AG09309 (cell line): ENCODE data around the gene ITGAL.

ENCODE experiments used
- DNase-seq: peaks from one replicate; pipeline ENCODE4 v3.0.0-alpha.2; 2010; ENCODE audit warnings: low read depth
- H3K4me3 ChIP-seq: 2 replicates; pipeline ENCODE4 v1.5.1; 2011; ENCODE audit warnings: mild to moderate bottlenecking, low read depth, low read length, moderate library complexity; ENCODE audit not compliant: control insufficient read depth
- TF ChIP-seq, protein P1 (sequence below): IDR thresholded peaks from 2 replicates; pipeline ENCODE4 v1.5.1; 2011; ENCODE audit warnings: mild to moderate bottlenecking, low read depth, low read length, inconsistent platforms; ENCODE audit not compliant: insufficient read depth, control insufficient read depth; ENCODE audit errors: missing control alignments

ITGAL gene

DNA sequence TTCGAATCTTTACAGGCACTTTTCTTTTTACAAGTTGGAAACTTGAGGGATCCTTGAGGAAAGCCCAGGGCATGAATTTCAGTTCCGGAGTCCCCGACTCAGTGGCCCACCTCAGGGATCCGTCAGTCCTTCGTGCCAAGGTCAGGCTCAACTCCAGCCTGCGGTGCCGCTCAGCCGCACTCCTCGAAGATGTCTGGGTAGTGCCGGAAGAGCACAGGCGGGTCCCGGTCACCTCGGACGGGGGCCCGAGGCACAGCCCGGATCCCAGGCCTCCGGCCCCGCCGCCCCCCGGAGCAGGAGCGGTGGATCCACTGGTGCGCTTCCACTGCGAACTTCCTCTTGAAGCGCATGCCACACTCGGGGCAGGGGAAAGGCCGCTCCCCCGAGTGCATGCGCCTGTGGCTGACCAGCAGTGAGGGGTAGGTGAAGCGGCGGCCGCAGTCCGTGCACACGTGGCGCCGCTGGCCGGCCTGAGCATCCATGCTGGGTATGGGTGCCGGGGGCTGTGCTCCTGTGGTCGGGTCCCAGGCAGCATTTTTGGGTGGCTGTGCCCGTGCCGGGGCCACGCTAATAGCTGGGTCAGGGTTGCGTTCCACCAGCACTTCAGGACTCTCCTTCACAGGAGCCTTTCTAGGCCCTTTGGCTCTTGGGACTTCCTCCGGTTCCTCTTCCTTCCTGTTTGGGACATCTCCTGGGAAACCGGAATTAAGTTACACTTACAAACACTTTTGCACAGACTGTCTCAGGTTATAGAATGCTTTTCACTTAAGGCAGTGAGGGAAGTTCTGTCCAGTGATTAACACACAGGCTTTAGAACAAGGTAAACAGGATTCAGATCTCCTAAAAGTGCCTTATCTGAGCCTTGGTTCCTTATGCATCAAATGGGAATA lies 97.4 kb downstream of the ITGAL start:
- H3K4me3 ChIP-seq: no peak overlapping the region
- DNase-seq: no peak
- TF ChIP-seq, protein P1, sequence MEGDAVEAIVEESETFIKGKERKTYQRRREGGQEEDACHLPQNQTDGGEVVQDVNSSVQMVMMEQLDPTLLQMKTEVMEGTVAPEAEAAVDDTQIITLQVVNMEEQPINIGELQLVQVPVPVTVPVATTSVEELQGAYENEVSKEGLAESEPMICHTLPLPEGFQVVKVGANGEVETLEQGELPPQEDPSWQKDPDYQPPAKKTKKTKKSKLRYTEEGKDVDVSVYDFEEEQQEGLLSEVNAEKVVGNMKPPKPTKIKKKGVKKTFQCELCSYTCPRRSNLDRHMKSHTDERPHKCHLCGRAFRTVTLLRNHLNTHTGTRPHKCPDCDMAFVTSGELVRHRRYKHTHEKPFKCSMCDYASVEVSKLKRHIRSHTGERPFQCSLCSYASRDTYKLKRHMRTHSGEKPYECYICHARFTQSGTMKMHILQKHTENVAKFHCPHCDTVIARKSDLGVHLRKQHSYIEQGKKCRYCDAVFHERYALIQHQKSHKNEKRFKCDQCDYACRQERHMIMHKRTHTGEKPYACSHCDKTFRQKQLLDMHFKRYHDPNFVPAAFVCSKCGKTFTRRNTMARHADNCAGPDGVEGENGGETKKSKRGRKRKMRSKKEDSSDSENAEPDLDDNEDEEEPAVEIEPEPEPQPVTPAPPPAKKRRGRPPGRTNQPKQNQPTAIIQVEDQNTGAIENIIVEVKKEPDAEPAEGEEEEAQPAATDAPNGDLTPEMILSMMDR: no peak

DNA sequence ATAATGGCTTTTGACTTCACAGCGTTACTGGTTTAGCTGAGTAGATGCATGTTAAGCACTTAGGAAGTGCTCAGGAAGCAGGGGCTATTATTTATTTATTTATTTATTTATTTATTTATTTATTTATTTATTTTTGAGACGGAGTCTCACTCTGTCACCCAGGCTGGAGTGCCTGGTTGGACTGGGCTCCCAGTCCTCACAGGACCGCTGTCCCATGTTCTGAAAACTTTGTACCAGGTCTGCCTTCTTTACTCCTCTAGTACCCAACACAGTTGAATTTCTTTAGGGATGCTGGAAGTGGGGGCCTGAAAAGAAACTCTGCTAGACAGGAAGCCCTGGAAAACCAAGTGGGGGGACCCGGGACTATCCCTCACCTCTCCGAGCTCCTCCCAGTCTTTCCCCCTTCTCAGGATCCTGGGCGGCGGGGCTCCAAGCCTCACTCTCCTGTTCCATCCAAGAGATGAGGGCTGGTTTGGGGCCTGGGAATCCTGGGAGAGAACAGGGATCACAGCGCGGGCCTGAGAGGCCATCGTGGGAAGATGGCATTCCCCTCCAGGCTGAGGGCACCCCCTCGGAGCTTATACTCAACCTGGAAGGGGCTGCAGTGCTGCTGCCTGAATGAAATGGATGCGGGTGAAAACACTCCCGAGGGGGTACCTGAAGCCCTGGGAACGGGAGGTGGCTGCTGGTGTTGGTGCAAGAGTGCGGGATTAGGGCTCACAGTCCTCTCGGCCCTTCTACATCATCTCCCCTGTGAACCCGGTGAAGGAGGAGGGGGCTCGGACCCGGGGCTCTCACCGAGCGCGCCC lies 98.3 kb downstream of the ITGAL start:
- peak overlapping the region; percentile 67 for H3K4me3 ChIP-seq
- TF ChIP-seq, protein P1: no peak
- DNase-seq: no peak

DNA sequence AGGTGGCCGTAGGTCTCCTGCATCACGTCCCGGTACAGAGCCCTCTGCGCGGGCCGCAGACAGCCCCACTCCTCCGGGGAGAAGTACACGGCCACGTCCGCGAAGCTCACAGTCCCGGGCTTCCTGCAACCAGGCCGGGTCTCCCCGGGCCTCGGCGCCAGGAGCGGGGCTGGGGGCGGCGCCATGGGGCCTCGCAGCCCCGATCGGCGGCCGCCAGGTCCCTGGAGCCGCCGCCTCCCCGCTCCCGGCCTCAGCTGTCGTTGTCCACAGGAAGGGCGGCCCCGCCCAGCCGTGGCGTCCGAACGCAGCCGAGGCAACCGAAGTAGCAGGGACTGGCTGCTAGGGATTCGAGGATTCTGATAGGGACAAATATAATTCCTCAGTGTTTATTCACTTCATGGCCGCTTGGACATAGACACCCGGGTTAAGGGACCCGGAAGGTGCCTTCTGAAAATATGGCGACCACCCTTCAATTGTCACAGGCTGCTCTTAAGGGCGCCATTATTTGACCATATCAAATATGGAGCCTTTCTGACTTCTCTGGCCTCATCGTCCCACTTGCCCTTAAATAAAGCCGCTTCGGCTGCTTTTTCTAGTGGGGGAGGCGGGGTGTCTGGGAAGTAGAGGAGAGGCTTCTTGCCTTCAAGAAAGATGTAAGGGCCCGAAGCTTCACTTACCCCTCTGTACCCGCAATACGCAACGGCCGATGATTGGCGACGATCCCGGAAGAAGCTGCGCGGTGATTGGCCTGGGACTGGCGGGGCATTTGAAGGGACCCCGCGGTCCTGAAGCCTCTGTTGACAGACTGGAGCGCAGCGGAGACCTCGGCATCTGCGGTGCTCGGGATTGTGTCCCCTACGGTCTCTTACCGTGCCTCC lies 99.1 kb downstream of the ITGAL start, which contains the start of gene ZNF688:
Gene ZNF688 (minus strand): TSS at position 270 of the 878 bp plus-strand sequence. CDS start 85 bp downstream, at position 185.
- H3K4me3 ChIP-seq: peak within 1 kb of the TSS; percentile 67
- TF ChIP-seq, protein P1: no peak
- DNase-seq: peak; percentile 93
